K562 (cell line): ENCODE results near the gene CAPN5. TPM values are rescaled to one million over a fixed set of nuclear protein-coding genes. Genes with fewer than 3 reads are reported as not detected.
A peak's percentile ranks its signal among the peaks of the same experiment; 100 is the strongest.

Experiments used
- CXXC5 ChIP-seq: fragments of 250-450 bp; sonication (Bioruptor Pico); IDR thresholded peaks from 2 replicates; pipeline ENCODE4 v1.8.0; 2022; ENCODE audit warnings: inconsistent platforms, mild to moderate bottlenecking, moderate library complexity
- HDAC6 ChIP-seq: IDR thresholded peaks from 2 replicates; pipeline ENCODE4 v1.6.1; 2012; ENCODE audit warnings: low read depth, mild to moderate bottlenecking, control low read depth, inconsistent platforms, low read length, moderate library complexity
- HNRNPUL1 ChIP-seq: fragments of 200-400 bp; formaldehyde crosslinking; IDR thresholded peaks from 2 replicates; pipeline ENCODE4 v1.6.1; 2017; ENCODE audit warnings: low read length
- KLF10 ChIP-seq: fragments of 250-450 bp; sonication (Bioruptor Pico); IDR thresholded peaks from 2 replicates; pipeline ENCODE4 v1.6.1; 2021; ENCODE audit warnings: matching md5 sums
- MAFG ChIP-seq: fragments of 450-650 bp; conservative IDR thresholded peaks from 2 replicates; pipeline ENCODE4 v1.6.1; 2016; ENCODE audit warnings: missing genetic modification characterization, missing compliant biosample characterization
- MCM3 ChIP-seq: fragments of 450-650 bp; IDR thresholded peaks from 2 replicates; pipeline ENCODE4 v1.6.1; 2016
- MECOM ChIP-seq: fragments of 250-450 bp; sonication (Bioruptor Pico); IDR thresholded peaks from 2 replicates; pipeline ENCODE4 v1.8.0; 2022; ENCODE audit warnings: inconsistent platforms
- NR3C1 ChIP-seq: sonication (generic); formaldehyde crosslinking; IDR thresholded peaks from 2 replicates; pipeline ENCODE4 v1.8.1; 2022; ENCODE audit warnings: missing genetic modification reagents
- POU5F1 ChIP-seq: fragments of 150-350 bp; IDR thresholded peaks from 2 replicates; pipeline ENCODE4 v1.6.1; 2014; ENCODE audit warnings: borderline replicate concordance, low read length, low read depth, mild to moderate bottlenecking; ENCODE audit not compliant: partially characterized antibody
- SIN3B ChIP-seq: fragments of 450-650 bp; IDR thresholded peaks from 2 replicates; pipeline ENCODE4 v1.6.1; 2017; ENCODE audit warnings: low read depth, mild to moderate bottlenecking, moderate library complexity
- TFE3 ChIP-seq: fragments of 450-650 bp; formaldehyde crosslinking; IDR thresholded peaks from 2 replicates; pipeline ENCODE4 v1.4.0; 2020; ENCODE audit warnings: mild to moderate bottlenecking, mixed read lengths
- ZBTB7A ChIP-seq: IDR thresholded peaks from 2 replicates; pipeline ENCODE4 v1.6.1; 2011; ENCODE audit warnings: low read depth, mild to moderate bottlenecking, low read length, moderate library complexity, borderline replicate concordance; ENCODE audit not compliant: control insufficient read depth
- ZKSCAN1 ChIP-seq: fragments of 150-350 bp; IDR thresholded peaks from 2 replicates; pipeline ENCODE4 v1.6.1; 2016; ENCODE audit warnings: low read depth, low read length
- ZNF311 ChIP-seq: fragments of 250-450 bp; sonication (Bioruptor Pico); IDR thresholded peaks from 2 replicates; pipeline ENCODE4 v1.4.0; 2020; ENCODE audit warnings: mild to moderate bottlenecking, moderate library complexity
- ZNF408 ChIP-seq: fragments of 250-450 bp; sonication (Bioruptor Pico); IDR thresholded peaks from 2 replicates; pipeline ENCODE4 v1.4.0; 2020; ENCODE audit warnings: low read depth, mild to moderate bottlenecking, moderate library complexity
- ZNF518B ChIP-seq: fragments of 250-450 bp; sonication (Bioruptor Pico); IDR thresholded peaks from 2 replicates; pipeline ENCODE4 v1.5.0; 2021; ENCODE audit warnings: mild to moderate bottlenecking, moderate library complexity
- ZNF717 ChIP-seq: fragments of 250-450 bp; sonication (Bioruptor Pico); IDR thresholded peaks from 2 replicates; pipeline ENCODE4 v1.5.0; 2021
- polyA plus RNA-seq, 8 experiments: library from polyadenylated mRNA; depleted of rRNA in 4 of 8; stranded (reverse) in 5 of 8; unstranded in 3 of 8; fragments of >200 nt; fragmentation: Nextera tagmentation in 2 of 8; fragmentation: Illumina TruSeq in 1 of 8; extraction: Ambion mirVana in 2 of 8; extraction: Trizol in 1 of 8; gene quantifications; 2 replicates each; pipeline versions ENCODE4 v1.2.1 to v1.2.3, GENCODE V29; 2011 to 2014; ENCODE audit warnings: inconsistent platforms in 1 of 8, missing spikeins in 1 of 8
- total RNA-seq, 7 experiments: library from RNA; depleted of rRNA in 6 of 7; stranded (reverse); fragments of >200 nt in 6 of 7; fragmentation: Illumina TruSeq in 2 of 7; extraction: Trizol in 2 of 7; gene quantifications; 2 replicates each; pipeline versions ENCODE4 v1.2.1 to v1.2.3, GENCODE V29; 2011 to 2021; ENCODE audit warnings: low replicate concordance in 1 of 7
- TF ChIP-seq, protein P1 (sequence below): IDR thresholded peaks from 3 replicates; pipeline ENCODE4 v1.6.1; 2011; ENCODE audit warnings: borderline replicate concordance, mild to moderate bottlenecking, moderate library complexity; ENCODE audit not compliant: insufficient read length; ENCODE audit errors: extremely low read depth
- TF ChIP-seq, protein P2 (sequence below): sonication (generic); formaldehyde crosslinking; IDR thresholded peaks from 2 replicates; pipeline ENCODE4 v1.8.0; 2022; ENCODE audit warnings: missing genetic modification reagents, mild to moderate bottlenecking, borderline replicate concordance

Gene CAPN5
- total and polyA plus RNA-seq, 9 of the 15 experiments (the other 6 are each of a cell fraction or from before 2014, with no cell fraction given), result 0.04 to 0.44 (median 0.14) TPM; not detected in 2

- TF ChIP-seq, protein P1, sequence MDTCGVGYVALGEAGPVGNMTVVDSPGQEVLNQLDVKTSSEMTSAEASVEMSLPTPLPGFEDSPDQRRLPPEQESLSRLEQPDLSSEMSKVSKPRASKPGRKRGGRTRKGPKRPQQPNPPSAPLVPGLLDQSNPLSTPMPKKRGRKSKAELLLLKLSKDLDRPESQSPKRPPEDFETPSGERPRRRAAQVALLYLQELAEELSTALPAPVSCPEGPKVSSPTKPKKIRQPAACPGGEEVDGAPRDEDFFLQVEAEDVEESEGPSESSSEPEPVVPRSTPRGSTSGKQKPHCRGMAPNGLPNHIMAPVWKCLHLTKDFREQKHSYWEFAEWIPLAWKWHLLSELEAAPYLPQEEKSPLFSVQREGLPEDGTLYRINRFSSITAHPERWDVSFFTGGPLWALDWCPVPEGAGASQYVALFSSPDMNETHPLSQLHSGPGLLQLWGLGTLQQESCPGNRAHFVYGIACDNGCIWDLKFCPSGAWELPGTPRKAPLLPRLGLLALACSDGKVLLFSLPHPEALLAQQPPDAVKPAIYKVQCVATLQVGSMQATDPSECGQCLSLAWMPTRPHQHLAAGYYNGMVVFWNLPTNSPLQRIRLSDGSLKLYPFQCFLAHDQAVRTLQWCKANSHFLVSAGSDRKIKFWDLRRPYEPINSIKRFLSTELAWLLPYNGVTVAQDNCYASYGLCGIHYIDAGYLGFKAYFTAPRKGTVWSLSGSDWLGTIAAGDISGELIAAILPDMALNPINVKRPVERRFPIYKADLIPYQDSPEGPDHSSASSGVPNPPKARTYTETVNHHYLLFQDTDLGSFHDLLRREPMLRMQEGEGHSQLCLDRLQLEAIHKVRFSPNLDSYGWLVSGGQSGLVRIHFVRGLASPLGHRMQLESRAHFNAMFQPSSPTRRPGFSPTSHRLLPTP, result no peak
- TF ChIP-seq MECOM (CRISPR knock-in tag) (peak; percentile 51; the same call in 1 of the 2 replicates), HDAC6 (no peak), POU5F1 (no peak), KLF10 (CRISPR knock-in tag) (no peak), MCM3 (no peak), MAFG (tag) (no peak), ZKSCAN1 (0 out of 2 replicates have a peak, but pooled peaks have one; percentile 40), CXXC5 (CRISPR knock-in tag) (no peak), HNRNPUL1 (no peak), ZNF717 (CRISPR knock-in tag) (no peak), SIN3B (no peak), NR3C1 (CRISPR knock-in tag) (no peak), ZBTB7A (no peak), ZNF518B (CRISPR knock-in tag) (no peak), ZNF311 (no peak), TFE3 (no peak), ZNF408 (CRISPR knock-in tag) (no peak)
- TF ChIP-seq, protein P2, sequence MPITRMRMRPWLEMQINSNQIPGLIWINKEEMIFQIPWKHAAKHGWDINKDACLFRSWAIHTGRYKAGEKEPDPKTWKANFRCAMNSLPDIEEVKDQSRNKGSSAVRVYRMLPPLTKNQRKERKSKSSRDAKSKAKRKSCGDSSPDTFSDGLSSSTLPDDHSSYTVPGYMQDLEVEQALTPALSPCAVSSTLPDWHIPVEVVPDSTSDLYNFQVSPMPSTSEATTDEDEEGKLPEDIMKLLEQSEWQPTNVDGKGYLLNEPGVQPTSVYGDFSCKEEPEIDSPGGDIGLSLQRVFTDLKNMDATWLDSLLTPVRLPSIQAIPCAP (CRISPR knock-in tag), result no peak
These were observed 24.6 kb downstream of the CAPN5 start (continued) for GRCh38 chr11:77091146-77091940.
